Stimulated activated CD8-positive, alpha-beta memory T cell treated with anti-CD3 and anti-CD28 coated beads, Interleukin-15, amount 100 ng/mL, for 1 hour (primary cell): Measurements from ENCODE around the gene ZNF837.
"Not testable (repeated sequence)": the region's sequence is repeated elsewhere in the genome, so short reads cannot be mapped to it uniquely, and the experiment has no call there.

ENCODE experiments used
- DNase-seq: peaks from one replicate; pipeline ENCODE4 v3.0.0-alpha.2; 2020; ENCODE audit warnings: low read depth

Gene ZNF837

GRCh38 chr19:58350001-58350861, 30.6 kb downstream of the ZNF837 start:
- no peak for DNase-seq

GRCh38 chr19:58349590-58349989, 31.2 kb downstream of the ZNF837 start:
- DNase-seq: no peak

- not testable (repeated sequence) for DNase-seq
These were observed 32.8 kb downstream of the ZNF837 start for GRCh38 chr19:58348080-58348479.

GRCh38 chr19:58346961-58347929, 33.6 kb downstream of the ZNF837 start:
- DNase-seq: peak; percentile 27

- DNase-seq: no peak
These were observed 35.3 kb downstream of the ZNF837 start for GRCh38 chr19:58345558-58345957.

GRCh38 chr19:58338825-58339558, 41.8 kb downstream of the ZNF837 start:
- no peak for DNase-seq

- DNase-seq: no peak
These were observed 42.5 kb downstream of the ZNF837 start for GRCh38 chr19:58338336-58338735.

GRCh38 chr19:58336820-58337219, 44.0 kb downstream of the ZNF837 start:
- DNase-seq: no peak

GRCh38 chr19:58336216-58336615, 44.6 kb downstream of the ZNF837 start:
- no peak for DNase-seq

GRCh38 chr19:58335630-58336029, 45.2 kb downstream of the ZNF837 start:
- no peak for DNase-seq

- no peak for DNase-seq
These were observed 46.1 kb downstream of the ZNF837 start for GRCh38 chr19:58334691-58335249.

- no peak for DNase-seq
These were observed 48.1 kb downstream of the ZNF837 start for GRCh38 chr19:58332697-58333096.

- DNase-seq: no peak
These were observed 50.4 kb downstream of the ZNF837 start for GRCh38 chr19:58330458-58330857.

GRCh38 chr19:58328999-58329398, 51.8 kb downstream of the ZNF837 start:
- DNase-seq: no peak

- DNase-seq: peak; percentile 82
These were observed 53.7 kb downstream of the ZNF837 start, which contains the start of gene ZSCAN22 for GRCh38 chr19:58326914-58327726. TSS of gene ZSCAN22 (plus strand) at chr19:58326994. CDS start at chr19:58334803, 7,809 bp downstream.

GRCh38 chr19:58326501-58326913, 54.3 kb downstream of the ZNF837 start:
- DNase-seq: no peak

- no peak for DNase-seq
These were observed 55.4 kb downstream of the ZNF837 start for GRCh38 chr19:58325311-58326022.

- DNase-seq: no peak
These were observed 61.6 kb downstream of the ZNF837 start for GRCh38 chr19:58319241-58319640.

GRCh38 chr19:58318297-58318696, 62.5 kb downstream of the ZNF837 start:
- DNase-seq: no peak
